AG09319 (cell line): ENCODE results near the gene R3HDM2.
"Not testable (repeated sequence)": the region's sequence is repeated elsewhere in the genome, so short reads cannot be mapped to it uniquely, and the experiment has no call there.

Source experiments
- DNase-seq: peaks from one replicate; pipeline ENCODE4 v3.0.0-alpha.2; 2010; ENCODE audit warnings: low read depth; ENCODE audit errors: extremely low read depth
- TF ChIP-seq, protein P1 (sequence below): IDR thresholded peaks from 2 replicates; pipeline ENCODE4 v1.5.1; 2011; ENCODE audit warnings: low read depth, mild to moderate bottlenecking, inconsistent platforms, low read length, moderate library complexity

Gene R3HDM2

DNA sequence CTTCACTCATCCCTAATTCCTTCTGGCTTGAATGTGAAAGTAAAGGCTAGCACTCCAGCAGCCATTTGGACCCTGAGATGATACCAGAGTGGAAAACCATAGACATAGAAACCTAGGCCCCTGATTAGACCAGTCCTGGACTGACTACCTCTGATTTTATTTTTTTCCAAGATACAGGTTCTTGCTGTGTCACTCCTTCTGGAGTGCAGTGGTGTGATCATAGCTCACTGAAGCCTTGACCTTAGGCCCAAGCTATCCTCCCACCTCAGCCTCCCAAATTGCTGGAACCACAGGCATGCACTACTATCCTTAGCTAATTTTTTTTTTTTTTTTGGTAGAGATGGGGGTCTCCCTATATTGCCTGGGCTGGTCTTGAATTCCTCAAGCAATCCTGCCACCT lies 105.4 kb downstream of the R3HDM2 start:
- no peak for DNase-seq
- TF ChIP-seq, protein P1, sequence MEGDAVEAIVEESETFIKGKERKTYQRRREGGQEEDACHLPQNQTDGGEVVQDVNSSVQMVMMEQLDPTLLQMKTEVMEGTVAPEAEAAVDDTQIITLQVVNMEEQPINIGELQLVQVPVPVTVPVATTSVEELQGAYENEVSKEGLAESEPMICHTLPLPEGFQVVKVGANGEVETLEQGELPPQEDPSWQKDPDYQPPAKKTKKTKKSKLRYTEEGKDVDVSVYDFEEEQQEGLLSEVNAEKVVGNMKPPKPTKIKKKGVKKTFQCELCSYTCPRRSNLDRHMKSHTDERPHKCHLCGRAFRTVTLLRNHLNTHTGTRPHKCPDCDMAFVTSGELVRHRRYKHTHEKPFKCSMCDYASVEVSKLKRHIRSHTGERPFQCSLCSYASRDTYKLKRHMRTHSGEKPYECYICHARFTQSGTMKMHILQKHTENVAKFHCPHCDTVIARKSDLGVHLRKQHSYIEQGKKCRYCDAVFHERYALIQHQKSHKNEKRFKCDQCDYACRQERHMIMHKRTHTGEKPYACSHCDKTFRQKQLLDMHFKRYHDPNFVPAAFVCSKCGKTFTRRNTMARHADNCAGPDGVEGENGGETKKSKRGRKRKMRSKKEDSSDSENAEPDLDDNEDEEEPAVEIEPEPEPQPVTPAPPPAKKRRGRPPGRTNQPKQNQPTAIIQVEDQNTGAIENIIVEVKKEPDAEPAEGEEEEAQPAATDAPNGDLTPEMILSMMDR = no peak

DNA sequence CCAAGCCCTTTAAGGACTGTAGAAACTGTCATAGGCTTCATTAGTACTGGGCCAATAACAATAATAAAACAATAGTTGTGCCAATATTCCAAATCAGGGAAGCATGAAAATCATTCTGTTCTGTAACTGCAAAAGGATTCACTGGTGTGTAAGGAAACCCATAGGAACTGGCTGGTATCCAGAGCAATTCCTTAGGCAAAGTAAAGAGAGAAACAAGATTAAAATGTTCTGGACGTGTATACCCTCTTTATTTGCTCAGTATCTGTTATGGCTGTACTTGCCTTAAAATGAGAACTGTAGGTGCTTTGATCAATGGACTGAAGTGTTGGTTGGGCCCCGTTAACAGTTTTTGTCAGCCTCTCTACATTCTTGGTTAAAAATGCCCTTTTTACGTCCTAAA lies 107.4 kb downstream of the R3HDM2 start:
- TF ChIP-seq, protein P1 = no peak
- no peak for DNase-seq

- DNase-seq = no peak
- TF ChIP-seq, protein P1 = no peak
These were observed 110.2 kb downstream of the R3HDM2 start for GRCh38 chr12:57320639-57321038.

- TF ChIP-seq, protein P1 = no peak
- no peak for DNase-seq
These were observed 111.0 kb downstream of the R3HDM2 start for GRCh38 chr12:57319678-57320469.

GRCh38 chr12:57315681-57316080 lies 115.2 kb downstream of the R3HDM2 start:
- DNase-seq = no peak
- TF ChIP-seq, protein P1 = no peak

GRCh38 chr12:57312287-57312686 lies 118.6 kb downstream of the R3HDM2 start:
- DNase-seq = not testable (repeated sequence)

DNA sequence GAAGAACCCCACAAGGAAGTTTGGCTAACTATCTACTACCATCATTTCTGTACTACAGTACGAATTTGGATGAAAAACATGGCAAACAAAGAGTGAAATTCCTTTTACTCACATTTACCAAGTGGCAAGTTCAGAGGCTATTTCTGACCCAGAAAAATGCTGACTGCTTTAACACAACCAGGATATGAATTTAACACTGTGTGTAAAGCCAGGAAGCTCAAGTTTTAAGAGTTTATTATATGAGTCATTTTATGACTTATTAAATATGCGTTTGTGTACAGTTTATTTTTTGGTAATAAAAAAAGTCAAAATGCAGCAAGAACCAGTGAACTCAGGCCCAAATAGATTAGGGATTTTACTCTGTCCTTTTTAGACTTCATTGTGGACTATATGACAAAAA lies 121.4 kb downstream of the R3HDM2 start:
- no peak for DNase-seq
- TF ChIP-seq, protein P1 = no peak
